Mammary epithelial cell (primary cell): Measurements from ENCODE around the gene INO80.

Experiments
- EZH2 ChIP-seq: IDR thresholded peaks from 2 replicates; pipeline ENCODE4 v1.6.1; 2012; ENCODE audit warnings: low read length, inconsistent platforms, borderline replicate concordance
- TF ChIP-seq, protein P1 (sequence below), 2 donors: IDR thresholded peaks in 1 of 2; conservative IDR thresholded peaks in 1 of 2; 2 replicates each; pipeline ENCODE4 v1.5.1; 2011 to 2012; ENCODE audit warnings: inconsistent platforms in 2 of 2, low read length in 2 of 2, mild to moderate bottlenecking in 2 of 2, control low read depth in 1 of 2, low read depth in 1 of 2; ENCODE audit not compliant: insufficient read depth in 1 of 2; ENCODE audit errors: extremely low read depth in 1 of 2

DNA sequence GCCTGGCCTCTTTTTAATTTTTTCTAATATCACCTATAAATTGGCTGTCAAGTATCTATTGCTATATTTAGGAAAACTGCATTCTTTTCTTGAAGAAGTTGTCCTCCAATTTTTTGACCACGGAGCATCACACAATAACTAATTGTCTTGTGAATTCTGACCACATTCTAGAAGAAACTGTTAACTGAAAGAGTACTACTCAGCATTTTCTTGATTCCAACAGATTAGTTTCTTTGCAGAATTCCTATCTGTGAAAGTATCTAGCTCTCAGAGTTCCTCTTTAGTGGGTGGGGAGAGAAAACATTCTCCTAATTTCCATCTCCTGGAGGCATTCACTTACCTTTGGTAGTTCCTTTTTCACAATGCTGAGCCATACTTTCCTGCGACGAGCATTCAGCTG lies 31.1 kb downstream of the INO80 start:
- TF ChIP-seq, protein P1, sequence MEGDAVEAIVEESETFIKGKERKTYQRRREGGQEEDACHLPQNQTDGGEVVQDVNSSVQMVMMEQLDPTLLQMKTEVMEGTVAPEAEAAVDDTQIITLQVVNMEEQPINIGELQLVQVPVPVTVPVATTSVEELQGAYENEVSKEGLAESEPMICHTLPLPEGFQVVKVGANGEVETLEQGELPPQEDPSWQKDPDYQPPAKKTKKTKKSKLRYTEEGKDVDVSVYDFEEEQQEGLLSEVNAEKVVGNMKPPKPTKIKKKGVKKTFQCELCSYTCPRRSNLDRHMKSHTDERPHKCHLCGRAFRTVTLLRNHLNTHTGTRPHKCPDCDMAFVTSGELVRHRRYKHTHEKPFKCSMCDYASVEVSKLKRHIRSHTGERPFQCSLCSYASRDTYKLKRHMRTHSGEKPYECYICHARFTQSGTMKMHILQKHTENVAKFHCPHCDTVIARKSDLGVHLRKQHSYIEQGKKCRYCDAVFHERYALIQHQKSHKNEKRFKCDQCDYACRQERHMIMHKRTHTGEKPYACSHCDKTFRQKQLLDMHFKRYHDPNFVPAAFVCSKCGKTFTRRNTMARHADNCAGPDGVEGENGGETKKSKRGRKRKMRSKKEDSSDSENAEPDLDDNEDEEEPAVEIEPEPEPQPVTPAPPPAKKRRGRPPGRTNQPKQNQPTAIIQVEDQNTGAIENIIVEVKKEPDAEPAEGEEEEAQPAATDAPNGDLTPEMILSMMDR (conservative IDR thresholded peaks at IDR 0.05 in 1 of 2, IDR thresholded peaks at IDR 0.05 in 1 of 2; ENCODE audit: extremely low read depth in 1 of 2, insufficient read depth in 1 of 2, low read depth in 1 of 2, low read length in 2 of 2): no peak
- no peak for TF ChIP-seq EZH2
